ENCODE results near the gene CEP72. TPM values are rescaled to one million over a fixed set of nuclear protein-coding genes. Genes with fewer than 3 reads are reported as not detected.
"Not testable (repeated sequence)": the region's sequence is repeated elsewhere in the genome, so short reads cannot be mapped to it uniquely, and the experiment has no call there.

CEP72 gene
- total RNA-seq, 1 donor from 2014 or later, result 4.7 TPM

DNA sequence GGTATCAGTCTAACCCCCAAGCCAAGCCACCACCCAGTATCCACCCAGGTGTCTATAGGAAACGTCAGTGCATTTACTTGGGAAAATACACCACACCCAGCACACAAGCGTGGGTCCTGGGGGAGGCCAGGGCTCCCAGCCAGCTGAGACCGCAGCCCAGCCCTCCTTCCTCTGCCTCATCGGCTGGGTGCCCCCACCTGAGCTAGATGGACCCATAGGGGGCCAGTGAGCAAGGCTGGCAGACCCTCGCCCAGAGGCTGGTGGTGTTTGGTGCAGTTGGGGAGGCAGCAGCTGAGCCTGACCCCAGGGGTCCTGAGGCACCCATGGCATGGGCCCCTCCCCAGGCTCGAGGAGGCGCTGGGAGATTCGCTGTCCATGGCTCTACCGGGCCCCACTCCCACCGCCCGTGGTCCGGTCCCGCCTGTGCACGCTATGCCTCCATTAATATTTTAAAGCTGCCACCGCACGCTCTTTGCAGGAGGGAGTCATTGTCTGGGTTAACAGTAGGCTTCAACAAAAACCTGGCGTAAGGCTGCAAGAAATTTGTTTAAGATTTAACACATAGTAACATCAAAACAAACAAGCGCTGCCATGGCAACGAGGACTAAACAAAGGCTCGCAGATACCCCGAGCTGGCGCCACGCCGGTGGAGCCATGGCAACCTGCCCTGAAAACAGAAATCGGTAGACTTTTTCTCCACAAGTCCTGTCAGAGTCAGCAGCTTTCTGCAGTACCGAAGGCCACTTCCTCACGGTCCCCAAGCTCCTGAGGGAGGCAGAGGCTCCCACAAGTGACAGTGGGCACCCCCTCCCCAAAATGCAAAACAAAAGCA is 60.4 kb downstream of the CEP72 start:
- DNase-seq (ENCODE audit: low read depth), result peak; percentile 93

GRCh38 chr5:673161-673830 is 61.2 kb downstream of the CEP72 start:
- DNase-seq (ENCODE audit: low read depth), result no peak

GRCh38 chr5:673831-674629 is 61.9 kb downstream of the CEP72 start:
- DNase-seq (ENCODE audit: low read depth), result no peak

DNA sequence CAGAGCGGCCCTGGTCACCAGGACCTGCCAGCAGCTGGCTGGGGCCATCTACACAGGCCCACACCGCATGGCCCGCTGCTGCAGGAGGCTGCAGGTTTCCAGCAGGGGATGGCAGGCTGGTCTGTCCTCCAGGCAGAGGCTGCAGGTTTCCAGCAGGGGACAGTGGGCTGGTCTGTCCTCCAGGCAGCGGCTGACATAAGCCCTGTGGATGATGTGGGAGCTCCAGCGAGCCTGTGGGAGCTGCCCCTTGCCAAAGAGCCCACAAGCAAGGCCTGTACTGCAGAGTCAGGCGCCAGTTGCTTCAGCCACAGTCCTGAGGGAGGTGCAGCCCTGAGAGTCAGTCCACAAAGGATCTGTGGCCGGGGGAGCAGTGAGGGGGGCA is 62.5 kb downstream of the CEP72 start:
- no peak for DNase-seq (ENCODE audit: low read depth)

DNA sequence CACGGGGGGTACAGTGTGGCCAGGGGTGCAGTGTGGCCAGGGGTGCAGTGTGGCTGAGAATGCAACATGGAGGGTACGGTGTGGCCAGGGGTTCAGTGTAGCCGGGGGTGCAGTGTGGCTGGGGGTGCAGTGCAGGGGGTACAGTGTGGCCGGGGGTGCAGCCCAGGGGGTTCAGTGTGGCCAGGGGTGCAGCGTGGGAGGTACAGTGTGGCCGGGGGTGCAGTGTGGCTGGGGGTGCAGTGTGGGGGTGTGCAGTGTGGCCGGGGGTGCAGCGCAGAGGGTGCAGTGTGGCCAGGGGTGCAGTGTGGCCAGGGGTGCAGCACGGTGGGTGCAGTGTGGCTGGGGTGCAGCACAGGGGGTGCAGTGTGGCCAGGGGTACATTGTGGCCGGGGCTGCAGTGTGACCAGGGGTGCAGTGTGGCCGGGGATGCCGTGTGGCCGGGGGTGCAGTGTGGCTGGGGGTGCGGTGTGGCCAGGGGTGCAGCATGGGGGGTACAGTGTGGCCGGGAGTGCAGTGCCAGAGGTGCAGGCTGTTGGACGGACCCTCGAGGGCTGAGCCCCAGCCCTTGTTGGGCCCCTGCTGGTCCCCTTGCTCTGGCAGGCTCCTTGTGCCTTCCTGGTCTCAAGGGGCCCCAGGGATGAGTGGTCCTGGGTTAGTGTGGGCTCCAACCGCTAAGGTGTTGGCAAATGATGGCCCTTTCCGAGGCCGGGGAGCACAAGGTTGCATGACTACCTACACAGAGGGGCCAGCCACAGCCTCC is 63.2 kb downstream of the CEP72 start:
- DNase-seq (ENCODE audit: low read depth), result no peak

- no peak for DNase-seq (ENCODE audit: low read depth)
These were observed 63.9 kb downstream of the CEP72 start for GRCh38 chr5:675871-676698.

- DNase-seq (ENCODE audit: low read depth), result no peak
These were observed 64.5 kb downstream of the CEP72 start for GRCh38 chr5:676699-677076.

DNA sequence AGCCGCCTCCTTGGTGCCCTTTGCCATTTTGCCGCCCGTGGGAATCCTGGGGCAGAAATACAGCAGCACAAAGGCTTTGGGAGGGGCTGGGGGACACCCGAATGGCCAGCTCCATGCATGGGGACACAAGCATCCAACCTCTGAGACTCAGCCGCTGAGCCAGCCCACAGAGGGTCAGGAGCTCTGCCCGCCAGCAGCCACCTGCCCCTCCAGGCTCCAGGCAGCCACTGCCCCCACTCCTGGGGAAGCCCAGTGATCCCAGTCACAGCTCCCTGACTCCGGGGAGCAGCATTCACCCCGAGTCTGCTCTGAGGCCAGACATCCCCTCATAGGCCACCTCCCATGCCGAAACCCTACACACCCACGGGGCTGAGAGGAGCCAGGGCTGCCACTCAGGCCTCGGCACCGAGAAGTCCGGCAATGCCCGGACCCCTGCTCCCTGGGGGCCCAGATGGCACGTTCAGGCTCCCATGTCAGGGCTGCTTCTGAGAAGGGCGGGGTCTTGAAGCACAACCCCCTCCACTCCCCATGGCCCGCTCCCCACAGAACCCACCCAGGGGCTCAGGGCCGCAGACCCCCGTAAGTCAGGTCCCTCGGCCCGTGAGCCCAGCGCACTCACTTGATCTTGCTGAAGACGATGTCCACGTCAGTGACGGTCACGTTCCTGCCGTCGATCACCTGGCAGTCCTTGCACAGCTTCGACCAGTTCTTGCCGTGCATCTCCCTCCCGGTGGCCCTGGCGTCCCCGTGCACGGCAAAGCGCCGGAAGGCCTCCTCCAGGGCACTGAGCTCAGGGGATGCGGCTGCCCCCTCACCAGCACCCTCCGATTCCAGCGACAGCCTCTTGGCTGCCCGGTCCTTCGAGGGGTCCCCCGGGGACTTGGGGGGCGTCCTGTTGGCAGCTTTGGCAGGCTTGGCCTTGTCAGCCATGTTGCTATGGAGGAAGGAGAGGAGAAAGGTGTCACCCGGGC is 65.3 kb downstream of the CEP72 start:
- no peak for DNase-seq (ENCODE audit: low read depth)

- not testable (repeated sequence) for DNase-seq (ENCODE audit: low read depth)
These were observed 66.4 kb downstream of the CEP72 start for GRCh38 chr5:678521-678920.

DNA sequence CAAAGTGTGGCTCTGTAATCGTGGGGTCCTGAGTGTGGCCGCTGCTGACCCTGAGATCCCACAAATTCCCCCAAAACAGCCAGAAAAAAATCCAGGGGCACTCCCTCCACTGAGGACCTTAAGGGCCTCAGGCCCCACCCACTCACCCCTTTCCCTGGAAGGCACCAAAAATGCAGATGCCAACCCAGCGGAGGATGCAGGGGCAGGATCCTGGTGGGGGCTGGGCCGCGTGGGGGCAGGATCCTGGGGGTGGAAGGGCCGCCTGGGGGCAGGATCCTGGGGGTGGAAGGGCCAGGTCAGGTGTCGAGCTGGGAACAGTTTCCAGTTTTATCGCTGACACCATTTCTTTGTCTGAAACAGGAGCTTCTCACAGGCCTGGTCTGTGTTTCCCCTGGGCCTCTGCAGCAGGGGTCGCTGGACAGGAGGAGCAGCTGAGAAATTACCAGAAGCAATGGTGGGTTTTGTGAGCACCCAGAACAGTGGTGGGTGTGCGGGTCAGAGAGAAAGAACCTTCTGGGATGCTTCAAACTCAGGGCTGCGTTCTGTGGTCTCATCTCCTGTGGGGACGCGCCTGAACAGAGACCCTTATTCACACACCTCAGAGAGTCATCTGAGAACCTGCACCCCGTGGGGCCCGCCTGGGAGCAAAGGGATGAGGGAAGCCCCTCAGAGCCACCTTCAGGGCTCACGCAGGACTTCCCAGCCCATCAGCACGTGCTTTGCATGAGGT is 67.2 kb downstream of the CEP72 start:
- DNase-seq (ENCODE audit: low read depth), result not testable (repeated sequence)

DNA sequence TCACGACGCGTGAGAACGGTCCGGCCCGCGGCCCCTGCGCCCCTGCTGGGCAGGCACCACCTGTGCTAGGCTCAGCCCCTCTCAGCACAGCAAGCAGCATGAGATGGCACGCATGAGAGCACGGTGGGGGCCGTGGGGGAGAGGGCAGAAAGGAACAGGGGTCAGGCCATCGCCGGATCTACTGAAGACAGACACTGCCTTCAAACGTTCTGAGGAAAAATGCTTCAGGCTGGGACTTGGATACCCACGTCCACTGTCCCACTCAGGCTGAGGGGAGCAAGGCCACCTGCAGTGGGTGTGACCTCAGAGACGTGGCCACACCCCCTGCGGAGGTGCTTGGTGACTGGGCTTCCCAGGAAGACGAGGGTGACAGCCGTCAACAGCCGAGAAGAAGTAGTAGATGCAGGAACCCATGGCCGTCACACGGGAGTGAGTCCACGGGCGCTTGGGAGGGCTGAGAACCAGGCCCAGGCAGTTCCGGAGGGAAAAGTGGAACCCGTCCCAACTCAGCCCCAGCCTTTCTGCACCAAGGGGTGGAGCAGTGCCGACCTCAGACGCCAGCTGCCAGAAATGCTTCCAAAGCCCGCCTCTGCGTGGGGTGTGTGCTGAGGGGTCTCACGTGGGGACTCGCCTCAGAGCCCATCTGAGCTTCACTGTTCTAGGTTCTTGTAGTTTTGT is 68.1 kb downstream of the CEP72 start:
- DNase-seq (ENCODE audit: low read depth), result not testable (repeated sequence)

- not testable (repeated sequence) for DNase-seq (ENCODE audit: low read depth)
These were observed 68.7 kb downstream of the CEP72 start for GRCh38 chr5:680836-681235.

- not testable (repeated sequence) for DNase-seq (ENCODE audit: low read depth)
These were observed 69.4 kb downstream of the CEP72 start for GRCh38 chr5:681317-682191.

- DNase-seq (ENCODE audit: low read depth), result not testable (repeated sequence)
These were observed 70.1 kb downstream of the CEP72 start for GRCh38 chr5:682216-682615.

GRCh38 chr5:682651-683358 is 70.7 kb downstream of the CEP72 start:
- DNase-seq (ENCODE audit: low read depth), result not testable (repeated sequence)
